CD14-positive monocyte (primary cell): ENCODE results near the gene MAST4. TPM values are rescaled to one million over a fixed set of nuclear protein-coding genes. Genes with fewer than 3 reads are reported as not detected.
A peak's percentile ranks its signal among the peaks of the same experiment; 100 is the strongest.

Experiments
- DNase-seq, 3 donors: peaks; one replicate each; pipeline ENCODE4 v3.0.0-alpha.2; 2011 to 2022
- H2AFZ ChIP-seq: 2 replicates; pipeline ENCODE4 v1.6.0; 2012; ENCODE audit warnings: mild to moderate bottlenecking, low read depth, low read length, inconsistent platforms; ENCODE audit not compliant: insufficient read depth, poor library complexity, severe bottlenecking
- H3K27ac ChIP-seq, 2 donors: 1 replicate in 1 of 2; 2 replicates in 1 of 2; pipeline ENCODE4 v1.5.1; 2012 to 2013; ENCODE audit warnings: low read length in 2 of 2, control low read depth in 1 of 2, inconsistent platforms in 1 of 2, low read depth in 1 of 2, mild to moderate bottlenecking in 1 of 2
- H3K27me3 ChIP-seq, 2 donors: one replicate each; pipeline versions ENCODE4 v1.6.0 to v1.6.1; 2011 to 2013; ENCODE audit warnings: low read length in 2 of 2; ENCODE audit not compliant: control insufficient read depth in 2 of 2, insufficient read depth in 2 of 2
- H3K36me3 ChIP-seq, 2 donors: replicated peaks in 1 of 2; 1 replicate in 1 of 2; 2 replicates in 1 of 2; pipeline versions ENCODE4 v1.5.1 to v1.6.1; 2012 to 2013; ENCODE audit warnings: low read length in 2 of 2, control low read depth in 1 of 2, inconsistent platforms in 1 of 2, mild to moderate bottlenecking in 1 of 2; ENCODE audit not compliant: insufficient read depth in 2 of 2, control insufficient read depth in 1 of 2
- H3K4me1 ChIP-seq, 2 donors: 1 replicate in 1 of 2; 2 replicates in 1 of 2; pipeline versions ENCODE4 v1.5.1 to v1.6.1; 2012 to 2013; ENCODE audit warnings: low read length in 2 of 2, control low read depth in 1 of 2, inconsistent platforms in 1 of 2, mild to moderate bottlenecking in 1 of 2, moderate library complexity in 1 of 2; ENCODE audit not compliant: insufficient read depth in 2 of 2, control insufficient read depth in 1 of 2
- H3K4me2 ChIP-seq: replicated peaks from 2 replicates; pipeline ENCODE3; 2012; ENCODE audit warnings: low read length, moderate library complexity, mild to moderate bottlenecking; ENCODE audit not compliant: poor library complexity, severe bottlenecking; ENCODE audit errors: extremely low read depth
- H3K4me3 ChIP-seq, 3 experiments: fragments of 200-600 bp in 1 of 3; sonication (generic) in 1 of 3; replicated peaks in 1 of 3; 1 replicate in 2 of 3; 2 replicates in 1 of 3; pipeline ENCODE4 v1.5.1; 2011 to 2013; ENCODE audit warnings: low read length in 3 of 3, mild to moderate bottlenecking in 3 of 3, control low read depth in 2 of 3, low read depth in 2 of 3, inconsistent platforms in 1 of 3, moderate library complexity in 1 of 3
- H3K79me2 ChIP-seq: 2 replicates; pipeline ENCODE4 v1.6.0; 2012; ENCODE audit warnings: mild to moderate bottlenecking, control low read depth, inconsistent platforms, low read length, moderate library complexity; ENCODE audit not compliant: insufficient read depth
- H3K9ac ChIP-seq: 2 replicates; pipeline ENCODE4 v1.6.0; 2017; ENCODE audit warnings: low read length, mild to moderate bottlenecking; ENCODE audit not compliant: insufficient read depth, poor library complexity, severe bottlenecking
- H3K9me3 ChIP-seq, 2 donors: replicated peaks in 1 of 2; 1 replicate in 1 of 2; 2 replicates in 1 of 2; pipeline versions ENCODE4 v1.5.1 to v1.6.1; 2012 to 2013; ENCODE audit warnings: low read length in 2 of 2, control low read depth in 1 of 2; ENCODE audit not compliant: control insufficient read depth in 1 of 2, insufficient read depth in 1 of 2
- H4K20me1 ChIP-seq: 2 replicates; pipeline ENCODE4 v1.6.0; 2012; ENCODE audit warnings: mild to moderate bottlenecking, low read length, control low read depth, moderate library complexity; ENCODE audit not compliant: insufficient read depth
- H3K27ac Mint-ChIP-seq, 7 donors: one replicate each; pipeline ENCODE4 v1.8.0; 2020; ENCODE audit warnings: mild to moderate bottlenecking in 7 of 7, mixed read lengths in 7 of 7, moderate library complexity in 6 of 7, inconsistent platforms in 2 of 7
- H3K27me3 Mint-ChIP-seq, 3 donors: one replicate each; pipeline ENCODE4 v1.8.0; 2021 to 2022; ENCODE audit warnings: low read depth in 3 of 3, mild to moderate bottlenecking in 3 of 3, mixed read lengths in 3 of 3, moderate library complexity in 3 of 3, inconsistent platforms in 1 of 3
- H3K36me3 Mint-ChIP-seq, 2 donors: one replicate each; pipeline ENCODE4 v1.8.0; 2020; ENCODE audit warnings: mixed read lengths in 2 of 2, inconsistent platforms in 1 of 2, mild to moderate bottlenecking in 1 of 2
- H3K4me1 Mint-ChIP-seq: one replicate; pipeline ENCODE4 v1.8.0; 2020; ENCODE audit warnings: mild to moderate bottlenecking, mixed read lengths
- H3K4me3 Mint-ChIP-seq, 2 donors: one replicate each; pipeline ENCODE4 v1.8.0; 2020; ENCODE audit warnings: mild to moderate bottlenecking in 2 of 2, mixed read lengths in 2 of 2, moderate library complexity in 1 of 2
- H3K9me3 Mint-ChIP-seq, 7 donors: one replicate each; pipeline ENCODE4 v1.8.0; 2020 to 2022; ENCODE audit warnings: mixed read lengths in 7 of 7, mild to moderate bottlenecking in 6 of 7, moderate library complexity in 6 of 7, inconsistent platforms in 2 of 7
- WGBS: methylation state at CpG from one replicate; pipeline ENCODE4 v1.1.5; 2013; ENCODE audit warnings: missing lambda C conversion rate; ENCODE audit not compliant: insufficient coverage; 5-methylcytosine and 5-hydroxymethylcytosine counted together
- intact Hi-C, 2 donors: fragments of 100-400 bp; cut with micrococcal nuclease; formaldehyde crosslinking; loops; one replicate each; pipeline versions ENCODE4 v1.15.0 to v1.15.1; 2023
- polyA plus RNA-seq, 3 donors: library from polyadenylated mRNA; depleted of rRNA in 1 of 3; unstranded in 2 of 3; stranded (reverse) in 1 of 3; fragments of 300-500 nt in 2 of 3; fragments of >200 nt in 1 of 3; fragmentation: Illumina TruSeq in 2 of 3; gene quantifications; 1 replicate in 2 of 3; 2 replicates in 1 of 3; pipeline ENCODE4 v1.2.3, GENCODE V29; 2012 to 2021
- TF ChIP-seq, protein P1 (sequence below): fragments of 200-600 bp; IDR thresholded peaks from one replicate; pipeline ENCODE4 v1.8.0; 2022; ENCODE audit warnings: antibody characterized with exemption, mild to moderate bottlenecking

Gene MAST4
- polyA plus RNA-seq, 3 donors, result 0.03 to 0.24 TPM; not detected in 1

DNA sequence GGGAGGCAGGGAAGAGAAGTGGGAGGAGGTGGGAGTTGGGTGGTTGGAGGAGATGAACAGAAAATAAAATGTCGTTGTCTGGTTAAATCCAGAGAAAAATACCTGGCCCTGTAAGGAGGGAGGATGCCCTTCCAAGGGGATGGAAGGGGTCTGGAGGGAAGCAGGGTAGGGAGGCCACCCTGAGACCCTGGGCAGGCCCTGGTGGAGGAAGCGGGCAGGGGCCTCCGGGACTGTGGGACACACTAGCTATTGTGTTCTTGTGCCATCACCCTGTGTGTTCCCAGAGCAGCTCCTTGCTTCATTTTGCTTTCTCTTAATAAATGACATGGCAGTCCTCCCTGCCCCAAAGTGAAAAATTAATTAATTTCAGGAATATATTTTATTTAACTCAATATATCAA is 612.2 kb downstream of the MAST4 start:
- Histone ChIP-seq H3K9me3 (no peaks in the 10 kb centered on the region), H3K4me3 (no peak overlapping the region), H3K79me2 (no peaks in the 10 kb centered on the region), H3K36me3 (no peaks in the 10 kb centered on the region), H3K4me2 (no peak overlapping the region), H3K4me1 (peaks cover 50 to 52% of the 10 kb centered on the region in 2 donors), H3K27ac (no peak overlapping the region), H3K27me3 (no peaks in the 10 kb centered on the region), H4K20me1 (no peaks in the 10 kb centered on the region), H3K9ac (no peak overlapping the region), H2AFZ (no peak overlapping the region)
- H3K4me3 Mint-ChIP-seq, result no peak overlapping the region
- TF ChIP-seq, protein P1, sequence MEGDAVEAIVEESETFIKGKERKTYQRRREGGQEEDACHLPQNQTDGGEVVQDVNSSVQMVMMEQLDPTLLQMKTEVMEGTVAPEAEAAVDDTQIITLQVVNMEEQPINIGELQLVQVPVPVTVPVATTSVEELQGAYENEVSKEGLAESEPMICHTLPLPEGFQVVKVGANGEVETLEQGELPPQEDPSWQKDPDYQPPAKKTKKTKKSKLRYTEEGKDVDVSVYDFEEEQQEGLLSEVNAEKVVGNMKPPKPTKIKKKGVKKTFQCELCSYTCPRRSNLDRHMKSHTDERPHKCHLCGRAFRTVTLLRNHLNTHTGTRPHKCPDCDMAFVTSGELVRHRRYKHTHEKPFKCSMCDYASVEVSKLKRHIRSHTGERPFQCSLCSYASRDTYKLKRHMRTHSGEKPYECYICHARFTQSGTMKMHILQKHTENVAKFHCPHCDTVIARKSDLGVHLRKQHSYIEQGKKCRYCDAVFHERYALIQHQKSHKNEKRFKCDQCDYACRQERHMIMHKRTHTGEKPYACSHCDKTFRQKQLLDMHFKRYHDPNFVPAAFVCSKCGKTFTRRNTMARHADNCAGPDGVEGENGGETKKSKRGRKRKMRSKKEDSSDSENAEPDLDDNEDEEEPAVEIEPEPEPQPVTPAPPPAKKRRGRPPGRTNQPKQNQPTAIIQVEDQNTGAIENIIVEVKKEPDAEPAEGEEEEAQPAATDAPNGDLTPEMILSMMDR, result no peak
- WGBS, result 84% methylated on average over 3 of the region's 3 CpGs
- intact Hi-C loops, result loop anchor here in 1 of 2 donors (5.0 kb wide), 1 partner anchor 41 kb away; no protein-coding TSS in a partner anchor
- H3K9me3 Mint-ChIP-seq, result peaks cover 0 to 2% (median 0%) of the 10 kb centered on the region in 7 donors
- no peaks in the 10 kb centered on the region for H3K36me3 Mint-ChIP-seq
- DNase-seq, result no peak
- peaks cover 0 to 5% (median 4%) of the 10 kb centered on the region in 3 donors for H3K27me3 Mint-ChIP-seq
- peak overlapping the region in 4 of 7 donors; percentile 7 to 73 (median 60) for H3K27ac Mint-ChIP-seq
- H3K4me1 Mint-ChIP-seq, result peaks cover 52% of the 10 kb centered on the region

DNA sequence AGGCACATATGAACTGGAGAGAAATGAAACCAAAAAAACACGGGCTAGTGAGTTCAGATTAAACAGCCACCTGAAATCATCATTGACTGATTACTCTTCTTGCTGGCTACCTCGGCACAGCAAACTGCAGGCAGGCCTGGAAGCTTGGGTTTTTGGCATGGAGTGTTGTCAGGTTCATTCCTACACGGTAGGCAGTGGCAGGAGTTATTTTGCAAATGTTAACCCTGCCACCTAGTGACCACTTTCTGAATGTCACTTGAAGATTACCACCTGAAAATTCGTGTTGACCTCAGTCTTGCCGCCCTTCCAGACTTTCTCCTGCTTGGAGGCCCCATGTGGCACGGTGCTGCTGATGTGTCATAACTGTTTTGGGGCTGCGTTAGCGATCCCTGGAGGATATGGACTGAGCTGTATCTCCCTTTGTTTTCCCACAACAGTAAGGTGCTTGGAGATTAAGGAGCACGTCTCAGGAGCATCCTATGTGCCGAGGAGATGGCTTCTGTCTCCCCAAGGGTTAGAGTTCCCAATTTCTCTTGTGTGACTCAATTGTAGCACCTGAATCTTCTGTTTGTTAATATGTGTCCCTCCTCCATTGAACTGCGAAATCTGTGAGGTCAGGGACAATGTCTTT is 613.1 kb downstream of the MAST4 start:
- peaks cover 47% of the 10 kb centered on the region for H3K4me1 Mint-ChIP-seq
- Histone ChIP-seq H3K4me3 (no peak overlapping the region), H3K4me1 (peaks cover 41 to 43% of the 10 kb centered on the region in 2 donors), H3K27me3 (no peaks in the 10 kb centered on the region), H3K4me2 (peak overlapping the region; percentile 31), H3K36me3 (no peaks in the 10 kb centered on the region), H2AFZ (peak overlapping the region; percentile 14), H3K9me3 (no peaks in the 10 kb centered on the region), H3K79me2 (no peaks in the 10 kb centered on the region), H3K27ac (no peak overlapping the region), H3K9ac (no peak overlapping the region), H4K20me1 (no peaks in the 10 kb centered on the region)
- H3K9me3 Mint-ChIP-seq, result peaks cover 0 to under 1% (median 0%) of the 10 kb centered on the region in 7 donors
- H3K36me3 Mint-ChIP-seq, result peaks cover 0 to 2% of the 10 kb centered on the region in 2 donors
- H3K27ac Mint-ChIP-seq, result peak overlapping the region in 4 of 7 donors; percentile 5 to 59 (median 25)
- peak overlapping the region; percentile 44 to 52 for H3K4me3 Mint-ChIP-seq
- H3K27me3 Mint-ChIP-seq, result peaks cover 0 to 5% (median 4%) of the 10 kb centered on the region in 3 donors
- intact Hi-C loops, result loop anchor here (1.0 to 5.0 kb wide), 2 partner anchors 42 to 43 kb away; no protein-coding TSS in a partner anchor
- WGBS, result 14% methylated on average over 8 of the region's 11 CpGs
- peak; percentile 66 to 83 (median 74) for DNase-seq
- TF ChIP-seq, protein P1, result peak; percentile 86
